ENCODE results near the gene MOXD1. TPM values are rescaled to one million over a fixed set of nuclear protein-coding genes. Genes with fewer than 3 reads are reported as not detected.

Gene MOXD1
- polyA plus RNA-seq, 4 donors, result 172 to 315 (median 236) TPM

DNA sequence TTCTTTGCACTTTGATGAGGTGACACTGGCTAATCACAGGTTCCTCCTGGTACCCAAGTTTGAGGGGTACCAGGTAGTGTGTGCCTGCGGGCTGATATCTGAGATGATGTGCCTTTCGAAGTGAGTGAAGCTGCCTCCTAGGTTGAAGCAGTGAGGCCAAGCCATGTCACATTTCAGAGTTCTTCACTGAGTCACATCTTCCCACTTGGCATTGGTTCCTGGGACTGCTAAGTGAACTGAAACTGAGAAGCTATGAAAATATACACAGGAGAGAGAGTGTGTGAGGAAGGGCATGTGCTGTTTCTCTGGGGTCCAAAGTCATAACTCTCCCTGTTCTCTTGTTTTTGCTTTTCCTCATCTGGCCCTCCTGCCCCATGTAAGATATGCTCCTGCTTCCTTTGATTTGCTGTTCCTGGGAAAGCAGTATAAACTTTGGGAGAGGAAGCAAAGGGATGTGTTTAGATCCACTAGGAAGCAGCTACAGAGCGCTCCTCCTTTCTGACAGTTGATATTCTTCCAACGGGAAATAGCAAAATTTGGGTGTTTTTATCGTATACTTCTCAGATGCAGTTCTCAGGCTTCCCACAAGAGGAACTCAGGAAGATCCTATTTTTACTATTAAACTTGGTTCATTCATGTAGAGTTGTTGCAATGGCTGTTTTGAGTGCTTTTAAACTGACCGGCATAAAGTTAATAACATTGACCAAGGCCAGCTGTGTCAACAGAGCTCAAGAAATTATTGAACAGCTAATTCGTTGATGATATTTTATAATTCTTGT, 153.7 kb downstream of the MOXD1 start:
- DNase-seq (ENCODE audit: low read depth in 4 of 4, low spot score in 2 of 4), result no peak

DNA sequence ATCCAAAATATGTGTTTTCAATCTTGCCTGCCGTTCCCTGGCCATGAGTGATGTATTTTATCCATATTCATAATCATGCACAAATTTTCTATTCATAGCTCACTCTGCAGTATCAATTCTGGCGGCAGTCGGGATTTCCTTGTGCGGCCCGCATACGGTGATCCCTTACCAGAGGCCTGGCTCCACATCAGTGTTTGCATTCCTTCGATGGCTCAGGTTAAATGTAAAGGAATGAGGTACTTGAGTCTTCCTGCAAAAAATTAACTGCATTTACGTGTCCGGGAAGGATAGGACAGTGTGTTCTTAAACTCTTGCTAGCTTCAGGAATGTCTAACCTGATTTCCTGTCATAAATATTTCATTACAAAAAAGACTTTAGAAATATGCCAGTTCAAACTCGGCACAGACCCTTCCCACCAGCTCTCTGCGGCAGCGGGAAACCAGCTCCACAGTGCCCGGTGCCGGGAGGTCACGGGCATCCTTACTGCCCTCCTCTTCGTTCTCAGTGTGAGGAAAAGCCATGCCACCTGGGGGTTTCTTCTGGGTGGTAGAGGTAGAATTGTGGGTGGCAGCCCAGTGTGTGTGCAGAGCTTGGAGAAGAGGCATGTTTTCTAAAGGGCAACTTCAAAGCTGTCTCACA, 154.5 kb downstream of the MOXD1 start:
- no peak for DNase-seq (ENCODE audit: low read depth in 4 of 4, low spot score in 2 of 4)

DNA sequence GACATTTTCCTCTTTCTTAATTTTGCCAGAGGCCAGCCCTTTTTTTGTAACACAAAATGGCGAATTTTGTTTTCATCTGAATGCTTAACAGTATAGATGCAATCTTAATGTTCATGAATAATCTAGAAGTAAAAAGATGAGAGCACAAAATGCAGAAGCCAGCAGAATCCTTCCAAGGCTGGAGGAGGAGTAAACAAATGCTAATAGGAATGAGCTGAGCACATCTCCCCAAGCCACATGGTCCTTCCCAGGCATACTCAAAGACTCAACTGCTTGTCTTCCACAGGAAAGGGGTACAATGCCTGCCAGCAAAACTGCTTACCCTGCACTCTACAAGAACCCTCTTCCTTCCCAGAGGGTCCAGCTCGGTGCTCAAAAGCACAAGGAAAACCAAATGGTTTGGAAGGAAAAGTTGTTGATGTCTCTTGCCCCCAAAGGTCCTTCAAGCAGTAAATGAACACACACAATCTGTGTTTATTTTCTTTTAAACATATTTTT, 155.1 kb downstream of the MOXD1 start:
- no peak for DNase-seq (ENCODE audit: low read depth in 4 of 4, low spot score in 2 of 4)

Other genes with a start within 250 kb of the MOXD1 start
- gene STX7, start 111.6 kb upstream of the MOXD1 start, polyA plus RNA-seq (ENCODE audit: insufficient read length in 4 of 4), result 100 to 1,000 TPM in 1 of 4 donors, 10 to 100 TPM in 3; 80.2 to 101 (median 86.0) TPM
- not detected for gene TAAR9, start 136.8 kb upstream of the MOXD1 start, polyA plus RNA-seq (ENCODE audit: insufficient read length in 4 of 4)
- not detected for gene TAAR8, start 151.2 kb upstream of the MOXD1 start, polyA plus RNA-seq (ENCODE audit: insufficient read length in 4 of 4)
- under 1 TPM in 1 of 4 donors, not detected in 3; 0.16 TPM for gene TAAR6, start 168.8 kb upstream of the MOXD1 start, polyA plus RNA-seq (ENCODE audit: insufficient read length in 4 of 4)
- gene TAAR5, start 188.3 kb upstream of the MOXD1 start, polyA plus RNA-seq (ENCODE audit: insufficient read length in 4 of 4), result not detected
- not detected for gene TAAR2, start 222.8 kb upstream of the MOXD1 start, polyA plus RNA-seq (ENCODE audit: insufficient read length in 4 of 4)